ENCODE data around the gene ACADVL.

The ACADVL gene

GRCh38 chr17:7208027-7208571, 11.6 kb upstream of the ACADVL start:
- no peak overlapping the region for H4K8ac ChIP-seq (ENCODE audit: low read depth, low read length)
- no peak overlapping the region for H3K4ac ChIP-seq (ENCODE audit: low read depth, low read length)
- H4K91ac ChIP-seq (ENCODE audit: low read depth, low read length): no peak overlapping the region
- H3K23ac ChIP-seq (ENCODE audit: low read length): no peak overlapping the region
- no peaks in the 10 kb centered on the region for H3K27me3 ChIP-seq (ENCODE audit: insufficient read depth, low read length)
- H3K27ac ChIP-seq (ENCODE audit: low read depth, low read length): no peak overlapping the region
- H3K4me3 ChIP-seq (ENCODE audit: low read depth, low read length): no peak overlapping the region
- no peak for DNase-seq
- no peak overlapping the region for H3K4me2 ChIP-seq (ENCODE audit: low read length)
- no peak overlapping the region for H3K14ac ChIP-seq (ENCODE audit: low read length)
- no peak overlapping the region for H2AFZ ChIP-seq (ENCODE audit: insufficient read depth, low read length, poor library complexity)
- no peak overlapping the region for H2BK5ac ChIP-seq (ENCODE audit: low read depth, low read length, poor library complexity)
- no peak overlapping the region for H2BK120ac ChIP-seq (ENCODE audit: insufficient read depth, low read length, poor library complexity)
- H3K36me3 ChIP-seq (ENCODE audit: control insufficient read depth in 1 of 2, insufficient read depth in 2 of 2, low read length in 2 of 2): peaks cover 10 to 11% of the 10 kb centered on the region in 2 experiments
- WGBS (ENCODE audit: extremely low coverage, insufficient coverage, insufficient read length): no CpG with 5 or more reads among the region's 21 CpGs
- H4K12ac ChIP-seq (ENCODE audit: low read depth, low read length): no peak overlapping the region
- H3K4me1 ChIP-seq (ENCODE audit: control insufficient read depth in 1 of 2, insufficient read depth in 2 of 2, low read length in 2 of 2): peaks cover 17% of the 10 kb centered on the region in 2 experiments
- H2AK5ac ChIP-seq (ENCODE audit: low read length): no peak overlapping the region
- no peak overlapping the region for H3K18ac ChIP-seq (ENCODE audit: low read length)
- H3K9ac ChIP-seq (ENCODE audit: low read length): no peak overlapping the region
- peaks cover 1% of the 10 kb centered on the region for H3K79me2 ChIP-seq (ENCODE audit: control insufficient read depth, insufficient read depth, low read length, poor library complexity)
- H2BK12ac ChIP-seq (ENCODE audit: low read length): no peak overlapping the region
- H3K79me1 ChIP-seq (ENCODE audit: low read length): peaks cover 2% of the 10 kb centered on the region
- peaks cover 4% of the 10 kb centered on the region for H3K9me3 ChIP-seq (ENCODE audit: insufficient read depth, low read depth, low read length)

- no peak overlapping the region for H3K4me3 ChIP-seq (ENCODE audit: low read depth, low read length)
- no CpG with 5 or more reads among the region's 9 CpGs for WGBS (ENCODE audit: extremely low coverage, insufficient coverage, insufficient read length)
- H3K9me3 ChIP-seq (ENCODE audit: insufficient read depth, low read depth, low read length): peaks cover 4% of the 10 kb centered on the region
- H3K4me2 ChIP-seq (ENCODE audit: low read length): no peak overlapping the region
- no peak overlapping the region for H3K4ac ChIP-seq (ENCODE audit: low read depth, low read length)
- H2AK5ac ChIP-seq (ENCODE audit: low read length): no peak overlapping the region
- H2BK5ac ChIP-seq (ENCODE audit: low read depth, low read length, poor library complexity): no peak overlapping the region
- no peak overlapping the region for H2BK120ac ChIP-seq (ENCODE audit: insufficient read depth, low read length, poor library complexity)
- no peaks in the 10 kb centered on the region for H3K27me3 ChIP-seq (ENCODE audit: insufficient read depth, low read length)
- H3K4me1 ChIP-seq (ENCODE audit: control insufficient read depth in 1 of 2, insufficient read depth in 2 of 2, low read length in 2 of 2): peaks cover 19 to 20% of the 10 kb centered on the region in 2 experiments
- H3K23ac ChIP-seq (ENCODE audit: low read length): no peak overlapping the region
- H3K36me3 ChIP-seq (ENCODE audit: control insufficient read depth in 1 of 2, insufficient read depth in 2 of 2, low read length in 2 of 2): peaks cover 3% of the 10 kb centered on the region in 2 experiments
- H3K79me2 ChIP-seq (ENCODE audit: control insufficient read depth, insufficient read depth, low read length, poor library complexity): peaks cover 1% of the 10 kb centered on the region
- no peak overlapping the region for H2BK12ac ChIP-seq (ENCODE audit: low read length)
- H4K12ac ChIP-seq (ENCODE audit: low read depth, low read length): no peak overlapping the region
- no peak overlapping the region for H3K27ac ChIP-seq (ENCODE audit: low read depth, low read length)
- H3K79me1 ChIP-seq (ENCODE audit: low read length): peaks cover 2% of the 10 kb centered on the region
- no peak overlapping the region for H3K18ac ChIP-seq (ENCODE audit: low read length)
- DNase-seq: no peak
- H3K14ac ChIP-seq (ENCODE audit: low read length): no peak overlapping the region
- H4K8ac ChIP-seq (ENCODE audit: low read depth, low read length): no peak overlapping the region
- no peak overlapping the region for H4K91ac ChIP-seq (ENCODE audit: low read depth, low read length)
- no peak overlapping the region for H3K9ac ChIP-seq (ENCODE audit: low read length)
- no peak overlapping the region for H2AFZ ChIP-seq (ENCODE audit: insufficient read depth, low read length, poor library complexity)
These were observed 10.8 kb upstream of the ACADVL start for GRCh38 chr17:7208754-7209460.

GRCh38 chr17:7211491-7212273, 8.1 kb upstream of the ACADVL start:
- Histone ChIP-seq H3K18ac (ENCODE audit: low read length) (no peak overlapping the region), H3K4me3 (ENCODE audit: low read depth, low read length) (no peak overlapping the region), H3K4me2 (ENCODE audit: low read length) (peak overlapping the region; percentile 62), H3K23ac (ENCODE audit: low read length) (peak overlapping the region; percentile 22), H3K79me2 (ENCODE audit: control insufficient read depth, insufficient read depth, low read length, poor library complexity) (peaks cover 1% of the 10 kb centered on the region), H2AK5ac (ENCODE audit: low read length) (no peak overlapping the region), H3K14ac (ENCODE audit: low read length) (peak overlapping the region; percentile 21), H3K9ac (ENCODE audit: low read length) (peak overlapping the region; percentile 29), H2AFZ (ENCODE audit: insufficient read depth, low read length, poor library complexity) (no peak overlapping the region), H3K4ac (ENCODE audit: low read depth, low read length) (peak overlapping the region; percentile 56), H3K79me1 (ENCODE audit: low read length) (peaks cover 3% of the 10 kb centered on the region), H3K36me3 (ENCODE audit: control insufficient read depth in 1 of 2, insufficient read depth in 2 of 2, low read length in 2 of 2) (no peaks in the 10 kb centered on the region), H2BK120ac (ENCODE audit: insufficient read depth, low read length, poor library complexity) (no peak overlapping the region), H2BK12ac (ENCODE audit: low read length) (no peak overlapping the region), H3K4me1 (ENCODE audit: control insufficient read depth in 1 of 2, insufficient read depth in 2 of 2, low read length in 2 of 2) (peaks cover 29 to 40% of the 10 kb centered on the region in 2 experiments), H4K91ac (ENCODE audit: low read depth, low read length) (no peak overlapping the region), H3K27ac (ENCODE audit: low read depth, low read length) (no peak overlapping the region), H4K8ac (ENCODE audit: low read depth, low read length) (no peak overlapping the region), H3K9me3 (ENCODE audit: insufficient read depth, low read depth, low read length) (peaks cover 2% of the 10 kb centered on the region), H2BK5ac (ENCODE audit: low read depth, low read length, poor library complexity) (no peak overlapping the region), H4K12ac (ENCODE audit: low read depth, low read length) (no peak overlapping the region), H3K27me3 (ENCODE audit: insufficient read depth, low read length) (no peaks in the 10 kb centered on the region)
- no CpG with 5 or more reads among the region's 37 CpGs for WGBS (ENCODE audit: extremely low coverage, insufficient coverage, insufficient read length)
- DNase-seq: no peak

GRCh38 chr17:7213895-7214299, 5.8 kb upstream of the ACADVL start:
- Histone ChIP-seq H2BK12ac (ENCODE audit: low read length) (no peak overlapping the region), H3K4me3 (ENCODE audit: low read depth, low read length) (no peak overlapping the region), H3K18ac (ENCODE audit: low read length) (no peak overlapping the region), H4K91ac (ENCODE audit: low read depth, low read length) (no peak overlapping the region), H3K4me2 (ENCODE audit: low read length) (peak overlapping the region; percentile 55), H2BK5ac (ENCODE audit: low read depth, low read length, poor library complexity) (no peak overlapping the region), H2AFZ (ENCODE audit: insufficient read depth, low read length, poor library complexity) (no peak overlapping the region), H3K79me2 (ENCODE audit: control insufficient read depth, insufficient read depth, low read length, poor library complexity) (peaks cover 1% of the 10 kb centered on the region), H3K9me3 (ENCODE audit: insufficient read depth, low read depth, low read length) (no peaks in the 10 kb centered on the region), H3K36me3 (ENCODE audit: control insufficient read depth in 1 of 2, insufficient read depth in 2 of 2, low read length in 2 of 2) (no peaks in the 10 kb centered on the region), H3K4me1 (ENCODE audit: control insufficient read depth in 1 of 2, insufficient read depth in 2 of 2, low read length in 2 of 2) (peaks cover 31 to 43% of the 10 kb centered on the region in 2 experiments), H3K79me1 (ENCODE audit: low read length) (peaks cover 10% of the 10 kb centered on the region), H2BK120ac (ENCODE audit: insufficient read depth, low read length, poor library complexity) (no peak overlapping the region), H3K27me3 (ENCODE audit: insufficient read depth, low read length) (no peaks in the 10 kb centered on the region), H3K23ac (ENCODE audit: low read length) (no peak overlapping the region), H3K27ac (ENCODE audit: low read depth, low read length) (no peak overlapping the region), H4K12ac (ENCODE audit: low read depth, low read length) (no peak overlapping the region), H3K14ac (ENCODE audit: low read length) (no peak overlapping the region), H2AK5ac (ENCODE audit: low read length) (no peak overlapping the region), H3K4ac (ENCODE audit: low read depth, low read length) (no peak overlapping the region), H3K9ac (ENCODE audit: low read length) (no peak overlapping the region), H4K8ac (ENCODE audit: low read depth, low read length) (no peak overlapping the region)
- no CpG with 5 or more reads among the region's 15 CpGs for WGBS (ENCODE audit: extremely low coverage, insufficient coverage, insufficient read length)
- peak; percentile 77 to 82 for DNase-seq
